ENCODE measurements around the gene CRTC1. TPM values are rescaled to one million over a fixed set of nuclear protein-coding genes. Genes with fewer than 3 reads are reported as not detected.

The CRTC1 gene
- total and polyA plus RNA-seq, 9 of the 15 experiments (the other 6 are each of a cell fraction or from before 2014, with no cell fraction given), result 0.25 to 3.8 (median 1.2) TPM; not detected in 2

DNA sequence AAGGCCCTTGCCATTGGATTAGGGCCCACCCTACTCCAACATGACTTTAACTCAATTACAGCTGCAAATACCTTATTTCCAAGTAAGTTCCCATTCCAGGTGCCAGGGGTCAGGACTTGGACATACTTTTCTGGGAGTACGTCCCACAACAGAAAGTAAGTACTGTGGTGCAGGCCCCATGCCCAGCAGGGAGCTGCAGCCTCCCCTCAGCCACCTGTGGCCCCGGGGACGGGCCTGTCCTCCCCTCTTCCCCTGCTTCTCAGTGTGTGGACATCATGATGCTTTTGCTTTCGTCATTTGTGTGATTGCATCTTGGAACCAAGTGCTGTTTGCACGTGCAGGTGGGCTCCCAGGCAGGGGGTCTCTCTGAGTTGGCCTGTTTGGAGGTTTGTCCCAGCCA, 31.9 kb downstream of the CRTC1 start (continued):
- TF ChIP-seq, protein P1, sequence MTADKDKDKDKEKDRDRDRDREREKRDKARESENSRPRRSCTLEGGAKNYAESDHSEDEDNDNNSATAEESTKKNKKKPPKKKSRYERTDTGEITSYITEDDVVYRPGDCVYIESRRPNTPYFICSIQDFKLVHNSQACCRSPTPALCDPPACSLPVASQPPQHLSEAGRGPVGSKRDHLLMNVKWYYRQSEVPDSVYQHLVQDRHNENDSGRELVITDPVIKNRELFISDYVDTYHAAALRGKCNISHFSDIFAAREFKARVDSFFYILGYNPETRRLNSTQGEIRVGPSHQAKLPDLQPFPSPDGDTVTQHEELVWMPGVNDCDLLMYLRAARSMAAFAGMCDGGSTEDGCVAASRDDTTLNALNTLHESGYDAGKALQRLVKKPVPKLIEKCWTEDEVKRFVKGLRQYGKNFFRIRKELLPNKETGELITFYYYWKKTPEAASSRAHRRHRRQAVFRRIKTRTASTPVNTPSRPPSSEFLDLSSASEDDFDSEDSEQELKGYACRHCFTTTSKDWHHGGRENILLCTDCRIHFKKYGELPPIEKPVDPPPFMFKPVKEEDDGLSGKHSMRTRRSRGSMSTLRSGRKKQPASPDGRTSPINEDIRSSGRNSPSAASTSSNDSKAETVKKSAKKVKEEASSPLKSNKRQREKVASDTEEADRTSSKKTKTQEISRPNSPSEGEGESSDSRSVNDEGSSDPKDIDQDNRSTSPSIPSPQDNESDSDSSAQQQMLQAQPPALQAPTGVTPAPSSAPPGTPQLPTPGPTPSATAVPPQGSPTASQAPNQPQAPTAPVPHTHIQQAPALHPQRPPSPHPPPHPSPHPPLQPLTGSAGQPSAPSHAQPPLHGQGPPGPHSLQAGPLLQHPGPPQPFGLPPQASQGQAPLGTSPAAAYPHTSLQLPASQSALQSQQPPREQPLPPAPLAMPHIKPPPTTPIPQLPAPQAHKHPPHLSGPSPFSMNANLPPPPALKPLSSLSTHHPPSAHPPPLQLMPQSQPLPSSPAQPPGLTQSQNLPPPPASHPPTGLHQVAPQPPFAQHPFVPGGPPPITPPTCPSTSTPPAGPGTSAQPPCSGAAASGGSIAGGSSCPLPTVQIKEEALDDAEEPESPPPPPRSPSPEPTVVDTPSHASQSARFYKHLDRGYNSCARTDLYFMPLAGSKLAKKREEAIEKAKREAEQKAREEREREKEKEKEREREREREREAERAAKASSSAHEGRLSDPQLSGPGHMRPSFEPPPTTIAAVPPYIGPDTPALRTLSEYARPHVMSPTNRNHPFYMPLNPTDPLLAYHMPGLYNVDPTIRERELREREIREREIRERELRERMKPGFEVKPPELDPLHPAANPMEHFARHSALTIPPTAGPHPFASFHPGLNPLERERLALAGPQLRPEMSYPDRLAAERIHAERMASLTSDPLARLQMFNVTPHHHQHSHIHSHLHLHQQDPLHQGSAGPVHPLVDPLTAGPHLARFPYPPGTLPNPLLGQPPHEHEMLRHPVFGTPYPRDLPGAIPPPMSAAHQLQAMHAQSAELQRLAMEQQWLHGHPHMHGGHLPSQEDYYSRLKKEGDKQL (CRISPR knock-in tag; IDR thresholded peaks at IDR 0.05; ENCODE audit: borderline replicate concordance), result no peak
- no peak for TF ChIP-seq ADNP (tag; IDR thresholded peaks at IDR 0.05)
- no peak for TF ChIP-seq SAFB2 (IDR thresholded peaks at IDR 0.05; ENCODE audit: borderline replicate concordance, low read depth, low read length, severe bottlenecking)

DNA sequence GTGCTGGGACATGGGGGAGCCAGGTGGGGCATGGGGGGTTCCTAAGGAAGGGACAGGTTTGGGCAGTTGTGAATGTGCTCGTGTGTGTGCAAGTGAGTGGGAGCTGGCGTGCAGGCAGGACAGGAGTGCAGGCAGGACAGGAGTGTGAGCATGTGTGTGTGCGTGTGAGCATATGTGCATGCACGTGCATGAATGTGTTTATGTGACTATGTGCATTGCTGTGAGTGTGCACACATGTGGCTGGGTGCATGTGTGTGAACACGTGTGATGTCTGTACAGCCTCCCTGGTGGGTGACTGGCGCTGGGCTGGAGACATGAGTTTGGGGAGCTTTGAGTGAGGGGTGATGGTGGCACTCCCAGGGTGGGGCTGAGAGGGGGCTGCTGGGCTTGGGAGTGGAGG, 33.4 kb downstream of the CRTC1 start:
- Histone ChIP-seq H3K4me1 (replicated peaks in 1 of 2; ENCODE audit: control insufficient read depth in 2 of 2, insufficient read depth in 2 of 2, low read length in 2 of 2) (peaks cover 0 to 26% of the 10 kb centered on the region in 2 experiments; a peak in 2 of 5 replicates), H3K9me3 (replicated peaks; ENCODE audit: control insufficient read depth, insufficient read depth, low read depth, low read length) (no peaks in the 10 kb centered on the region), H3K27ac (ENCODE audit: extremely low read depth, low read depth, low read length) (no peak overlapping the region), H3K9ac (ENCODE audit: insufficient read depth in 1 of 2, low read depth in 2 of 2, low read length in 2 of 2) (no peak overlapping the region), H3K36me3 (ENCODE audit: control insufficient read depth, insufficient read depth, low read length) (no peaks in the 10 kb centered on the region), H2AFZ (ENCODE audit: low read depth, low read length) (no peak overlapping the region), H3K4me2 (ENCODE audit: insufficient read depth, low read length) (no peak overlapping the region), H3K4me3 (no peak overlapping the region), H4K20me1 (replicated peaks; ENCODE audit: control insufficient read depth, insufficient read depth, low read length) (peaks cover 8% of the 10 kb centered on the region), H3K27me3 (ENCODE audit: control insufficient read depth in 2 of 2, insufficient read depth in 2 of 2, low read length in 2 of 2) (no peaks in the 10 kb centered on the region), H3K9me1 (ENCODE audit: control insufficient read depth, insufficient read depth, low read length) (peaks cover 2% of the 10 kb centered on the region), H3K79me2 (ENCODE audit: control insufficient read depth, insufficient read depth, low read length) (no peaks in the 10 kb centered on the region)
- intact Hi-C loops (cut with micrococcal nuclease), result no loop called here
- WGBS (ENCODE audit: insufficient coverage, low coverage, missing lambda C conversion rate), result 48% methylated on average over 6 of the region's 6 CpGs
- no TSS peak for BruUV-seq (replicated peaks)
- TF ChIP-seq STAG1 (CRISPR knock-in tag; IDR thresholded peaks at IDR 0.05; ENCODE audit: borderline replicate concordance) (no peak), L3MBTL2 (IDR thresholded peaks at IDR 0.05) (no peak), WHSC1 (IDR thresholded peaks at IDR 0.05; ENCODE audit: low read length) (no peak), NR3C1 (CRISPR knock-in tag; IDR thresholded peaks at IDR 0.05) (no peak), OTX1 (CRISPR knock-in tag; IDR thresholded peaks at IDR 0.05) (no peak), ZNF695 (CRISPR knock-in tag; IDR thresholded peaks at IDR 0.05) (no peak)
- TF ChIP-seq, protein P2, sequence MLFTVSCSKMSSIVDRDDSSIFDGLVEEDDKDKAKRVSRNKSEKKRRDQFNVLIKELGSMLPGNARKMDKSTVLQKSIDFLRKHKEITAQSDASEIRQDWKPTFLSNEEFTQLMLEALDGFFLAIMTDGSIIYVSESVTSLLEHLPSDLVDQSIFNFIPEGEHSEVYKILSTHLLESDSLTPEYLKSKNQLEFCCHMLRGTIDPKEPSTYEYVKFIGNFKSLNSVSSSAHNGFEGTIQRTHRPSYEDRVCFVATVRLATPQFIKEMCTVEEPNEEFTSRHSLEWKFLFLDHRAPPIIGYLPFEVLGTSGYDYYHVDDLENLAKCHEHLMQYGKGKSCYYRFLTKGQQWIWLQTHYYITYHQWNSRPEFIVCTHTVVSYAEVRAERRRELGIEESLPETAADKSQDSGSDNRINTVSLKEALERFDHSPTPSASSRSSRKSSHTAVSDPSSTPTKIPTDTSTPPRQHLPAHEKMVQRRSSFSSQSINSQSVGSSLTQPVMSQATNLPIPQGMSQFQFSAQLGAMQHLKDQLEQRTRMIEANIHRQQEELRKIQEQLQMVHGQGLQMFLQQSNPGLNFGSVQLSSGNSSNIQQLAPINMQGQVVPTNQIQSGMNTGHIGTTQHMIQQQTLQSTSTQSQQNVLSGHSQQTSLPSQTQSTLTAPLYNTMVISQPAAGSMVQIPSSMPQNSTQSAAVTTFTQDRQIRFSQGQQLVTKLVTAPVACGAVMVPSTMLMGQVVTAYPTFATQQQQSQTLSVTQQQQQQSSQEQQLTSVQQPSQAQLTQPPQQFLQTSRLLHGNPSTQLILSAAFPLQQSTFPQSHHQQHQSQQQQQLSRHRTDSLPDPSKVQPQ (CRISPR knock-in tag; IDR thresholded peaks at IDR 0.05; ENCODE audit: borderline replicate concordance), result no peak
- TF ChIP-seq, protein P3, sequence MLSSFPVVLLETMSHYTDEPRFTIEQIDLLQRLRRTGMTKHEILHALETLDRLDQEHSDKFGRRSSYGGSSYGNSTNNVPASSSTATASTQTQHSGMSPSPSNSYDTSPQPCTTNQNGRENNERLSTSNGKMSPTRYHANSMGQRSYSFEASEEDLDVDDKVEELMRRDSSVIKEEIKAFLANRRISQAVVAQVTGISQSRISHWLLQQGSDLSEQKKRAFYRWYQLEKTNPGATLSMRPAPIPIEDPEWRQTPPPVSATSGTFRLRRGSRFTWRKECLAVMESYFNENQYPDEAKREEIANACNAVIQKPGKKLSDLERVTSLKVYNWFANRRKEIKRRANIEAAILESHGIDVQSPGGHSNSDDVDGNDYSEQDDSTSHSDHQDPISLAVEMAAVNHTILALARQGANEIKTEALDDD (IDR thresholded peaks at IDR 0.05), result no peak
- ChIA-PET CTCF (ENCODE audit: low intra/inter-chr PET ratio) (no interaction called here), POLR2A (interaction anchor here (0.5 to 1.1 kb wide), 2 partner anchors 10 to 357 kb away, joined by 3 to 4 read pairs; no protein-coding TSS in a partner anchor)
- no peak for FAIRE-seq
- in situ Hi-C loops (cut with MboI), result no loop called here
- DNase-seq (ENCODE audit: extremely low read depth in 1 of 4, low spot score in 3 of 4), result no peak
- no peak for ATAC-seq

Measured in K562 (cell line).